Naive thymus-derived CD8-positive, alpha-beta T cell (primary cell): ENCODE results near the gene EHBP1. TPM values are rescaled to one million over a fixed set of nuclear protein-coding genes. Genes with fewer than 3 reads are reported as not detected.

Experiments
- ATAC-seq, 2 donors: fragments of 150-1000 bp; cut with Tn5 transposase in 1 of 2; sonication (Bioruptor Pico), chemical (Tn5 transposase) in 1 of 2; 1 replicate in 1 of 2; 2 replicates in 1 of 2; pipeline ENCODE4 v1.10.0; 2021; ENCODE audit warnings: mild to moderate bottlenecking in 2 of 2, moderate library complexity in 2 of 2
- POLR2A ChIA-PET: fragments of 350-600 bp; sonication (Branson Sonifier 250); formaldehyde crosslinking; loops from one replicate; lab custom pipeline; 2021; ENCODE audit warnings: antibody characterized with exemption; lab: Charles Lee
- DNase-seq, 10 donors: peaks; one replicate each; pipeline versions ENCODE4 v3.0.0 to v3.0.0-alpha.2; 2020 to 2022
- H3K27ac Mint-ChIP-seq, 10 donors: one replicate each; pipeline ENCODE4 v1.8.0; 2020 to 2022; ENCODE audit warnings: mild to moderate bottlenecking in 10 of 10, mixed read lengths in 10 of 10, moderate library complexity in 4 of 10, inconsistent platforms in 1 of 10
- H3K27me3 Mint-ChIP-seq, 5 donors: one replicate each; pipeline ENCODE4 v1.8.0; 2021 to 2022; ENCODE audit warnings: mixed read lengths in 5 of 5
- H3K36me3 Mint-ChIP-seq, 3 donors: one replicate each; pipeline ENCODE4 v1.8.0; 2020 to 2022; ENCODE audit warnings: mixed read lengths in 3 of 3, mild to moderate bottlenecking in 2 of 3, inconsistent platforms in 1 of 3
- H3K4me1 Mint-ChIP-seq, 4 donors: one replicate each; pipeline ENCODE4 v1.8.0; 2021 to 2022; ENCODE audit warnings: mixed read lengths in 4 of 4
- H3K4me3 Mint-ChIP-seq, 10 donors: one replicate each; pipeline ENCODE4 v1.8.0; 2020 to 2022; ENCODE audit warnings: mild to moderate bottlenecking in 10 of 10, mixed read lengths in 10 of 10, moderate library complexity in 6 of 10, inconsistent platforms in 1 of 10
- H3K9me3 Mint-ChIP-seq, 9 donors: one replicate each; pipeline ENCODE4 v1.8.0; 2020 to 2022; ENCODE audit warnings: mixed read lengths in 9 of 9, mild to moderate bottlenecking in 3 of 9, inconsistent platforms in 1 of 9, moderate library complexity in 1 of 9
- polyA plus RNA-seq, 3 donors: library from polyadenylated mRNA; unstranded; fragments of 300-500 nt; fragmentation: Illumina TruSeq; gene quantifications; one replicate each; pipeline ENCODE4 v1.2.3, GENCODE V29; 2021
- total RNA-seq, 8 experiments: library from RNA in 2 of 8; stranded (reverse) in 2 of 8; gene quantifications; one replicate each; pipeline ENCODE4 v1.2.3 and lab custom pipeline; 2021 to 2026

The EHBP1 gene
- total and polyA plus RNA-seq, 5 experiments from 2014 or later, result 9.8 to 30.8 (median 10.3) TPM

DNA sequence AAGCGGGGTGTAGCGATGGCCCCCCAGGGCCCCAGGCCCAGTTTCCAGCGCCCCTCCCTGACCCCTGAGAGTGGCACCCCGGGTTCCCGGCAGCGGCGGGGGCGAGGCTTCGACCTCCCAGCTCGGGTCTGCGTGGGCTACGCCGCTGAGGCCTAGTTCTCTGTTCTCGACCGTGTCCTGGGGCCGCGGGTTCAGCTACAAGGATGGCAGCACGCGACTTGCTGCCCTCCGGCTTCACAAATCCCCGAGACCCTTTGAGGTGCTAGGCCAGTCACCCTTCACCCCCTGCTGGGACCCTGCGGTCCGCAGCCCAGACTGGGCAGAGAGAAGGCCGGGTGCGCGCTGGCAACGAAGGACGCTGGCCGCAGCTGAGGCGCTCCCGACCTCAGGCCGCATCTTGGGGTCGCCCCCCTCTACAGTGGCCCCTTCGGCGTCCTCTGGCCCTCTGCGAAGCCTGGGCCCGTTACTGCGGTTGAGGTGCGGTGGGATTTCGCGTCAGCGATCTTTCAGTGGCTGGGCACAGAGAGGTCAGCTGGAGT, 346.4 kb downstream of the EHBP1 start:
- POLR2A ChIA-PET, result no interaction called here
- Mint-ChIP-seq H3K9me3 (peaks cover 0 to 8% (median 0%) of the 10 kb centered on the region in 9 donors), H3K4me1 (peaks cover 39 to 91% (median 76%) of the 10 kb centered on the region in 4 donors), H3K27me3 (peaks cover 39 to 93% (median 71%) of the 10 kb centered on the region in 5 donors), H3K27ac (no peak overlapping the region), H3K4me3 (peak overlapping the region; percentile 39 to 89 (median 74)), H3K36me3 (peaks cover 0 to 10% (median 4%) of the 10 kb centered on the region in 3 donors)
- ATAC-seq (no peak), DNase-seq (no peak)

DNA sequence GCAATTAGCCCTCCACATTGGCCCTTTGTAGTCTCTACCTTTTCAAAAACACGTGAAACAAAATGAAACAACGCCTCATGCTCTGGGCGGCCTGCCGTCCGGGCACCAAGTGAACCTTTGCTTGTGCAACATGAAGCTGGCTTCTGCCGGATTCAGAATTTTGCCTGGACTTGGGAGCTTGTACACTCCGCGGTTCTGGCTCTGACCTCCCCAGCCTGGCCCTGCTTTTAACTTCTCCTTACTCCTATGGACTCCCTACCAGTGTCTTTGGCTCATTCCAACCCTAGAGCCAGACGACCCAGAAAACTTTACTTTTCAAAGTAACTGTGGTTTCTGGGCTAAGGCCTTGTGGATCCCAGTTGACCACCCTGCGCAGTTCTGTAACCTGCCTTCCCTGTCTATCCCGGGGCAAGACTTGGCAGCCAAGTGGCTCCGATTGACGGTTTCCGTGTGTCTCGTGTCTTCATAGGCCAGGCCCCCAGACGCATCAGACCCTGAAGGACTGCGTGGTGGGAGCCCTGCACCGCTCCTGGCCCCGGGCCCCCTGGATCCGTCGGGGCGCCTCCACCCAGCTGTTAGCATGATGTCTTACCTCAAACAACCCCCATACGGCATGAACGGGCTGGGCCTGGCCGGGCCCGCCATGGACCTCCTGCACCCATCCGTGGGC, 347.0 kb downstream of the EHBP1 start:
- Mint-ChIP-seq H3K4me1 (peaks cover 42 to 92% (median 76%) of the 10 kb centered on the region in 4 donors), H3K27me3 (peaks cover 41 to 96% (median 78%) of the 10 kb centered on the region in 5 donors), H3K27ac (peak overlapping the region in 1 of 10 donors; percentile 13), H3K4me3 (peak overlapping the region; percentile 39 to 89 (median 70)), H3K36me3 (peaks cover 0 to 10% (median 4%) of the 10 kb centered on the region in 3 donors), H3K9me3 (peaks cover 0 to 8% (median 0%) of the 10 kb centered on the region in 9 donors)
- POLR2A ChIA-PET, result no interaction called here
- DNase-seq (no peak), ATAC-seq (no peak)

DNA sequence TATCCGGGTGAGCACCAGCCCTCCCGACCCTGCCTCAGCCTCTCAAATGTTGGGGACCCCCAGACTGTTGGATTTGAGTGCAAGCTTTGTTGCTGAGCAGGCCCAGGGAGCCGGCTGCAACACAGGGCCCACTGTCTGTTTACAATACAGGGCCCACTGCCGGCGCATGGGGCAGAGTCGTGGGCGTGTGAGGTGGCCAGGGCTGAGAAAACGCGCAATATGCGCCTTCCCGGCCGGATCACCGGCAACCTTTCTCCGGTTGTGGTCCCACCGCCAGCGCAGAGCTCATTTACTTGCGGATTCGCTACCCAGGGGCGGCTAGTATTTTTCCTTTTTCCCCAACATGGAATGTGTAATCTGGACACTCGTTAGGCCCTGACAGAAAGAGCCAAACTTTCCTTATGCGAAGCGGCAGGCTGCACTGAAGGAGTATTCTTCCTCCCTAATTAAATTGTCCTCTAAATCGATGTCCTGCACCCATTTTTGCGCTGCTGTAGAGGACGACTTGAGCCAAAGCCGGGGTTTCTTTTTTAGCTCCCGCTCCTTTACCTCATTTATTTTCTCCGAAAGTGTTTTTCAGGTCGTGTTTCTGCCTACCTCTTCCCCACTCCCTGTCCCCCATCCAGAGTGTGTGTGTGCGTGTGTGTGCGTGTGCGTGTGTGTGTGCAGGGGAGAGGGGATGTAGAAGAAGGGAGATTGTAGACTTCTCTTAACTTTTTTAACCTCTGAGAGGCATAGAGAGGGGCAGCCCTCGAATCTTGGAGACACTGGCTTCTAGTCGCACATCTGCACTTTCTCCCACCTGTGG, 347.8 kb downstream of the EHBP1 start:
- peaks cover 43 to 96% (median 80%) of the 10 kb centered on the region in 5 donors for H3K27me3 Mint-ChIP-seq
- DNase-seq (no peak), ATAC-seq (no peak)
- peak overlapping the region in 8 of 10 donors; percentile 28 to 89 (median 77) for H3K4me3 Mint-ChIP-seq
- H3K27ac Mint-ChIP-seq, result peak overlapping the region in 1 of 10 donors; percentile 59
- H3K9me3 Mint-ChIP-seq, result peaks cover 0 to 9% (median 0%) of the 10 kb centered on the region in 9 donors
- H3K36me3 Mint-ChIP-seq, result peaks cover 0 to 11% (median 4%) of the 10 kb centered on the region in 3 donors
- POLR2A ChIA-PET, result no interaction called here
- peaks cover 42 to 92% (median 78%) of the 10 kb centered on the region in 4 donors for H3K4me1 Mint-ChIP-seq

DNA sequence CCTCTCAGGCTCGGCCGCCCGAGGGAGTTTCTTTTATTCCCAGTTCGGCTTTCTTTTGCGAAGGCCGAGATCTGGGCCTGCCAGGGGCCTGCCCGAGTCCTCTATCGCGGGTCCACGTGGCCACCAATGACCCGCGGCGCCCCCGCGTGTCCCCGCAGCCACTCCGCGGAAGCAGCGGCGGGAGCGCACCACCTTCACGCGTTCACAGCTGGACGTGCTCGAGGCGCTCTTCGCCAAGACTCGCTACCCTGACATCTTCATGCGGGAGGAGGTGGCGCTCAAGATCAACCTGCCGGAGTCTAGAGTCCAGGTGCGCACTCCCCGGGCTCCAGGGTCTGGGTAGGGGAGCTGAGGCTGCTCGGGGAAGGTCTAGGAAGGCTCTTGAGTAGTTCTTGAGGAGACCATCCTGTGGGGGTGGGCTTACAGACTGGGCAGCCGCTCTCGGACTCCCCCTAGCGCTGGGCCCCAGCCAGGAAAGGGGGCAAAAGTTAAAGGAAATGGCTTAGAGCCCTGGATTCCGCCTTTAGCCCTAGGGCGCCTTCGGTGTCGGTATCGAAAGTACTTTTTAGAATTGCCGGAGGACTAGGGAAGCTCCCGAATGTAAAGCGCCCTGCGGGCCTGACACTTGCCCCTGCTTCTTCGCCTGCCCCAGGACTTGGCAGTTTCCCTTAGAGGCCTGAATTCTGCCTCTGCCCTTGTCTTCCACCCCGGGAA, 348.5 kb downstream of the EHBP1 start:
- no peak for DNase-seq
- H3K27ac Mint-ChIP-seq, result no peak overlapping the region
- POLR2A ChIA-PET, result interaction anchor here (0.6 kb wide), 1 partner anchor 597 kb away, joined by 6 read pairs; no protein-coding TSS in a partner anchor

DNA sequence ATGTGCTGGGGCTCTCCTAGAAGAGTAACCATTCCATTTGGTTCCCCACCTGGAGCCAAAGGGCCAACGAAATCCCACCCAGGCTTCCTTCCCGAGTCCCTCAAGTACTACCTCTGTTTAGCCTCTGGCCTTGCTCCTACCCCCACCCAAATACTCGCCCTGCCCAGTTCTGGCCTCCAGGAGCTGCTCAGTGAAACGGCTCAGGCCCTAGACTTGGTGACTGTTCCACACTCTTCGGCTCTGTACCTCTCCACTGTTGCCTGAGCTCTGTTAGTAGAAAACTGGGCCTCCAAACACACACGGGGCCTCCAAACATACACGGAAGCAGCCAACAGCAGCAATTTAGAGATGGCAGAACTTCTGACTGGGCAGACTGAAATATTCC, 349.3 kb downstream of the EHBP1 start:
- POLR2A ChIA-PET, result interaction anchor here (0.6 kb wide), 1 partner anchor 598 kb away, joined by 6 read pairs; no protein-coding TSS in a partner anchor
- no peak overlapping the region for H3K27ac Mint-ChIP-seq
- peaks cover 36 to 84% (median 70%) of the 10 kb centered on the region in 4 donors for H3K4me1 Mint-ChIP-seq
- peaks cover 38 to 89% (median 72%) of the 10 kb centered on the region in 5 donors for H3K27me3 Mint-ChIP-seq
- peaks cover 0 to 9% (median under 1%) of the 10 kb centered on the region in 9 donors for H3K9me3 Mint-ChIP-seq
- ATAC-seq, result no peak
- H3K4me3 Mint-ChIP-seq, result peak overlapping the region in 9 of 10 donors; percentile 2 to 89 (median 74)
- DNase-seq, result no peak
- H3K36me3 Mint-ChIP-seq, result peaks cover 0 to 14% (median 5%) of the 10 kb centered on the region in 3 donors

More for the DNA sequence above, 348.5 kb downstream of the EHBP1 start:
- peaks cover 44 to 94% (median 79%) of the 10 kb centered on the region in 5 donors for H3K27me3 Mint-ChIP-seq
- peaks cover 0 to 9% (median 0%) of the 10 kb centered on the region in 9 donors for H3K9me3 Mint-ChIP-seq
- H3K4me3 Mint-ChIP-seq, result peak overlapping the region; percentile 41 to 89 (median 75)
- ATAC-seq, result no peak
- peaks cover 0 to 14% (median 4%) of the 10 kb centered on the region in 3 donors for H3K36me3 Mint-ChIP-seq
- peaks cover 41 to 91% (median 76%) of the 10 kb centered on the region in 4 donors for H3K4me1 Mint-ChIP-seq

DNA sequence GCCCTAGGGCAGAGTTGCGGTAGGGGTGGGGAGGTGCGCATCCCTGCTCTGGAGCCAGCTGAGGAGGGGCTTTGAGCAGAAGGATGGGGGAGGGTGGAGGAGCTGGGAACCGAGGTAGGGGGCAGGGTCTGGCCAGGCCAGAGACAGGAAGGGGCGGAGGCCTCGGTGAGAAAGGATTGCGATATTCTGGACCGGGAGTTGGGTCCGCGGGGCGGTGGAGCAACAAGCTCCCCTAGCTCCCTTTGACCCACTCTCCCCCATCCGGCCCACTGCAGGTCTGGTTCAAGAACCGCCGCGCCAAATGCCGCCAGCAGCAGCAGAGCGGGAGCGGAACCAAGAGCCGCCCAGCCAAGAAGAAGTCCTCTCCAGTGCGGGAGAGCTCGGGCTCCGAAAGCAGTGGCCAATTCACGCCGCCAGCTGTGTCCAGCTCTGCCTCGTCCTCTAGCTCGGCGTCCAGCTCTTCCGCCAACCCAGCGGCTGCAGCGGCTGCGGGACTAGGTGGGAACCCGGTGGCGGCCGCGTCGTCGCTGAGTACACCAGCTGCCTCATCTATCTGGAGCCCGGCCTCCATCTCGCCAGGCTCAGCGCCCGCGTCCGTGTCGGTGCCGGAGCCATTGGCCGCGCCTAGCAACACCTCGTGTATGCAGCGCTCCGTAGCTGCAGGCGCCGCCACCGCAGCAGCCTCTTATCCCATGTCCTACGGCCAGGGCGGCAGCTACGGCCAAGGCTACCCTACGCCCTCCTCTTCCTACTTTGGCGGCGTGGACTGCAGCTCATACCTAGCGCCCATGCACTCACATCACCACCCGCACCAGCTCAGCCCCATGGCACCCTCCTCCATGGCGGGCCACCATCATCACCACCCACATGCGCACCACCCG, 350.0 kb downstream of the EHBP1 start:
- H3K27me3 Mint-ChIP-seq, result peaks cover 41 to 91% (median 73%) of the 10 kb centered on the region in 5 donors
- peaks cover 37 to 85% (median 73%) of the 10 kb centered on the region in 4 donors for H3K4me1 Mint-ChIP-seq
- ATAC-seq (no peak), DNase-seq (no peak)
- H3K36me3 Mint-ChIP-seq, result peaks cover 5 to 17% (median 11%) of the 10 kb centered on the region in 3 donors
- peak overlapping the region in 8 of 10 donors; percentile 35 to 89 (median 76) for H3K4me3 Mint-ChIP-seq
- H3K27ac Mint-ChIP-seq, result no peak overlapping the region
- peaks cover 0 to 13% (median 5%) of the 10 kb centered on the region in 9 donors for H3K9me3 Mint-ChIP-seq
- POLR2A ChIA-PET, result no interaction called here

DNA sequence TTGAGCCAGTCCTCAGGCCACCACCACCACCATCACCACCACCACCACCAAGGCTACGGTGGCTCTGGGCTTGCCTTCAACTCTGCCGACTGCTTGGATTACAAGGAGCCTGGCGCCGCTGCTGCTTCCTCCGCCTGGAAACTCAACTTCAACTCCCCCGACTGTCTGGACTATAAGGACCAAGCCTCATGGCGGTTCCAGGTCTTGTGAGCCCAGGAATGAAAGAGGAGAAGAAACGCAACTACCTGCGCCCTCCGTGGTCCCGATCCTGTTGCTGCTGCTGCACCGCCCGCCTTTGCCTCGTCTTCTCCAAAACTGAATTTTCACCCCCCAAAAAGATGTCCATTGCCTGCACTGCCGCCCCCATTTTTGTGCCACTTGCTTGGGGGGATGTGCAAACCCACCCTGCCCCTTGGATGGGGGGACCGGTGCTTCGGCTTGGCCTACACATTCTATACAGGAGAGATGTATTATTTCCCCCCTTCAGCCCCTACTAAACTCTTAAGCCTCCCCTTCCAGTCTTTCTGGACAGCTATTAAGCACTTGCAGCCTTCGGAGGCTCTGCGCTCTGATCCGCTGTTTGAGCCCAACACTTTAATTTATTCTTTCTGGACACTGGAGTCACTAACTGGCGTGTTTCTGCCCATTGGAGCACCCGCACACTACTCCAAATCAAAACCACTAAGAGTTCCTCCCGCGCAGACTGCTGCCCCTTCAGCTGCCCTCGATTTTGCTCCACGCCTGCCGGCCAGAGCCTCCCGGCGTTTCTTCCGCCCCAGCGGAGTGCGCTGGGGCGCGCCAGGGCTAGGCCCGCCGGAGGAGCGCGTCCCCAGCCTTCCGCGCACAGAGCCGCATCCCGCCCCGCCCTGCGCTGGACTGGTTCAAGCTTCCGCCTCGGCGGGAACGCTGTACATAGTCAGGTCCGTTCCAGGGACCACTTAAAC, 350.9 kb downstream of the EHBP1 start:
- no peak for ATAC-seq
- Mint-ChIP-seq H3K4me1 (peaks cover 34 to 78% (median 68%) of the 10 kb centered on the region in 4 donors), H3K36me3 (peaks cover 5 to 15% (median 12%) of the 10 kb centered on the region in 3 donors), H3K4me3 (peak overlapping the region in 9 of 10 donors; percentile 15 to 89 (median 75)), H3K27me3 (peaks cover 41 to 89% (median 72%) of the 10 kb centered on the region in 5 donors), H3K9me3 (peaks cover 0 to 13% (median 7%) of the 10 kb centered on the region in 9 donors), H3K27ac (peak overlapping the region in 2 of 10 donors; percentile 28 to 65)
- no peak for DNase-seq
- POLR2A ChIA-PET, result no interaction called here

DNA sequence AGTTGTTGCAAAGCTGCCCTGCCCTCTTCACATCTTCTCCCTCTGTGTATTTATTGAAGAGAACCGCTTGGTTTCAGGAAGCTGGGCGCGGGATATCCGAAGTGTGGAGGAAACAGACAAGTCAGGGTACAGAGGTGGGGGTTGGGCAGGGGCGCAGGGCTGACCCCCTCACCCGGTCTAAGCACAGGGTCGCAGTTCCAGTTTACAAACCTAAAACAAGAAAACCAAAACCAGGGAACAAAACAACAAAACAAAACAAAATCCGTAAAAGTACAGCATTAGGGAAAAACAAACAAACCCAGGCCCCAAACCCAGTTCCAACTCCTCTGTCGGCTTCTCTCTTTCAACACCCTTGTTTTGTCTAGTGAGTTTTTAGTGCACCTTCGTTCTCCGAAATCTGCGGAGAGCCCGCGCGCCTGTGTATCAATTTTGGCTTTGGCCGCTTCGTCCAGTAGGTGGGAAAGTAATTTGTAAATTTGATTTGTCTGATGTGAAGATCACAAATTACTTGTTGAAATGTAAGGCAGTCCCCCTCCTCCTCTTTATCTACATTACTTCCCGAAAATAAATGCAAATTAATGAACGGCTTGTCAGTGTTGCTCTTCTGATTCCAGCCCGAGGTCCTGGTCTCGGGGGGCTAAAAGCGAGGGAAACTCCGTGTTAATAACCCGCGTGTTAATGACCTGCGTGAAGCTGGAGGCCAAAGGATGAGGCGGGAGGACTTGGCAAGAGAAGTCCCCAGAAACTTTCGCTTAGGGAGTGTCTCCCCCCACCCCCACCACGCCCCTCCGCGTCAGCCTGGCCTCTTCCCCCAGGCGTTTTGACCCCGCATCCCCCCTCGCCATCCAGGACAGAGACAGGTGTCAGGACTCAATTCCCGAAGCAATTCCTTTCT, 352.0 kb downstream of the EHBP1 start:
- H3K9me3 Mint-ChIP-seq, result peaks cover 0 to 19% (median 7%) of the 10 kb centered on the region in 9 donors
- no peak overlapping the region for H3K27ac Mint-ChIP-seq
- H3K36me3 Mint-ChIP-seq, result peaks cover 5 to 14% (median 14%) of the 10 kb centered on the region in 3 donors
- peak overlapping the region in 9 of 10 donors; percentile 48 to 86 (median 75) for H3K4me3 Mint-ChIP-seq
- ATAC-seq, result no peak
- peaks cover 46 to 91% (median 68%) of the 10 kb centered on the region in 5 donors for H3K27me3 Mint-ChIP-seq
- no peak for DNase-seq
- H3K4me1 Mint-ChIP-seq, result peaks cover 31 to 70% (median 60%) of the 10 kb centered on the region in 4 donors
- POLR2A ChIA-PET, result no interaction called here

DNA sequence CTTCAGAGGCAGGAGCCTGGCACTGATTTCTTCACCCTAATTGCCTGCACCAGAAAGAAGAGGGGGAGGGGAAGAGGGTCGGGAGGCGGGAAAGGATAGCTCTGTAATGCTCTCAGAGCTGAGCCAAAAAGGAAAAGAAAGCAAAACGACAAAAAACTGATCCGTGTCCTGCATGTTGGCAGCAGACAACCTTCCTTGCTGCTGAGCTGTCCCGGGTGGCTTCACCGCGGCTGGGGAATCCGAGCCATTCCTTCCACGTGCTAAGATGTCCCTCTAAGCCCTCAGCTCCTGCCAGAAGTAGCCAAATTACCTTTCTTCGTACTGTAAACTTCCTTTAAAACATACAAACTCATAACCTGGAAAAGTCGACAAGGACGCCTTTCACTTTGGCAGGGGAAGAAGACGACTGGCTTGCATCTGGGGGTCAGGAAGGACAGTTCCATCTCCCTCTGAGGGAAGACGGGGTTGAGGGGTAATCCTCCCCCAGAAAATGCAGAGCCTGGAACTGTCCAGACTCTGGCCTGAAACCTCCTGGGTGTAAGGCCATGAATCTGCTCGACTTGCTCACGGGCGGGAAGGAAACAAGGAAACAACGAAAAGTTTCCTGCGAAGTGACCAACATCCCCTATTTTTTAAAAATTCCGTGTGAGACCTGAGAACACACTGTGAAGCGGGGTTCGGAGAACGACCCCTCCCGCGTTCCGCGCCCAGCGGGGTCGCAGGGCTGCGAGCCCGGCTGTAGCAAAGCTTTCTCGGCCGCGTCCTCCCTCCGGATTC, 352.8 kb downstream of the EHBP1 start:
- peak overlapping the region in 1 of 10 donors; percentile 87 for H3K27ac Mint-ChIP-seq

More for the DNA sequence above, 352.8 kb downstream of the EHBP1 start:
- POLR2A ChIA-PET, result no interaction called here
- ATAC-seq (no peak), DNase-seq (no peak)
- H3K9me3 Mint-ChIP-seq, result peaks cover 0 to 23% (median 10%) of the 10 kb centered on the region in 9 donors
- H3K27me3 Mint-ChIP-seq, result peaks cover 50 to 90% (median 67%) of the 10 kb centered on the region in 5 donors
- H3K4me1 Mint-ChIP-seq, result peaks cover 28 to 61% (median 55%) of the 10 kb centered on the region in 4 donors
- peaks cover 5 to 20% (median 13%) of the 10 kb centered on the region in 3 donors for H3K36me3 Mint-ChIP-seq
- H3K4me3 Mint-ChIP-seq, result peak overlapping the region; percentile 58 to 86 (median 74)
